ENCODE data around the gene ARL15. TPM values are rescaled to one million over a fixed set of nuclear protein-coding genes. Genes with fewer than 3 reads are reported as not detected.

ARL15 gene
- total and polyA plus RNA-seq, 2 donors (not counting 3 experiments of a cell fraction or from before 2014, with no cell fraction given), result 11.9 to 24.4 TPM

DNA sequence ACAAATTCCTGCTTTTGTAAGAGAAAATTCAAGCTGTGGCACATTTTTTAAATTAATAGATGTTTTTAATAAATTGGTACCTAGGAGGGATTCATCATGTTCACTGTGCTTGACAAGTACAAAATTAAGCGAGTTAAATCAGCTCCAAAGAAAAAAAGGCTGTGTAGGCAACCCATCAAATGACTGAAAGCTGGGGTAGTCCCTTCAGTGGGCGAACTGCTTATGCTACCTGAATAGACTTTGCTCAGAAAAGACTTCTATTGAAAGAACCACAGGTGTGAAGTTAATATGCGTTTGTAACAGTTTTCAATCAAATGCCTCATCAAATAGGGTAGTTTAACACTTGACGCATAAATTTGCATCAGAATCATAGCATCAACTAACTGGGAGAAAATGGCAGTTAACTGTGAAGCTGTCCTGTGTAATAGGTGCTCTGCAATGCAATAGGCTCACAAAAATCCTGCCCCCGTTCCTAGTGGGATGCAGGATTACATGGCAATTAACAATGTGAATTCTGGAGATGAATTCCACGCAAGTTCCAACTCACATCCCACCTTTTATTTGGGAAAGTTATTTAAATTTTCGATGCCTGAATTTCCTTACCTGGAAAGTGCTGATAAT, 14.4 kb upstream of the ARL15 start:
- POLR2A ChIA-PET, result no interaction called here
- Histone ChIP-seq H3K4me3 (replicated peaks in 1 of 3; ENCODE audit: insufficient read depth in 1 of 3, low read depth in 1 of 3, low read length in 3 of 3) (no peak overlapping the region), H3K36me3 (ENCODE audit: control insufficient read depth in 2 of 2, extremely low read depth in 1 of 2, insufficient read depth in 2 of 2, low read length in 2 of 2) (no peaks in the 10 kb centered on the region), H4K20me1 (replicated peaks; ENCODE audit: control insufficient read depth, extremely low read depth, insufficient read depth, low read length) (no peaks in the 10 kb centered on the region), H2AFZ (ENCODE audit: low read depth, low read length) (no peak overlapping the region), H3K4me1 (ENCODE audit: control insufficient read depth, extremely low read depth, insufficient read depth, low read length) (no peaks in the 10 kb centered on the region), H3K27me3 (ENCODE audit: control insufficient read depth in 2 of 2, insufficient read depth in 2 of 2, low read length in 2 of 2) (peaks cover 28 to 48% of the 10 kb centered on the region in 2 experiments), H3K79me2 (ENCODE audit: control insufficient read depth, insufficient read depth, low read length) (no peaks in the 10 kb centered on the region), H3K27ac (ENCODE audit: insufficient read depth, low read depth, low read length) (no peak overlapping the region), H3K9me1 (replicated peaks; ENCODE audit: control insufficient read depth, extremely low read depth, insufficient read depth, low read length) (no peaks in the 10 kb centered on the region), H3K9ac (replicated peaks; ENCODE audit: extremely low read depth, insufficient read depth, low read length) (no peak overlapping the region), H3K4me2 (ENCODE audit: insufficient read depth, low read length) (no peak overlapping the region), H3K9me3 (replicated peaks; ENCODE audit: control insufficient read depth, insufficient read depth, low read length) (no peaks in the 10 kb centered on the region)
- TF ChIP-seq, protein P1, sequence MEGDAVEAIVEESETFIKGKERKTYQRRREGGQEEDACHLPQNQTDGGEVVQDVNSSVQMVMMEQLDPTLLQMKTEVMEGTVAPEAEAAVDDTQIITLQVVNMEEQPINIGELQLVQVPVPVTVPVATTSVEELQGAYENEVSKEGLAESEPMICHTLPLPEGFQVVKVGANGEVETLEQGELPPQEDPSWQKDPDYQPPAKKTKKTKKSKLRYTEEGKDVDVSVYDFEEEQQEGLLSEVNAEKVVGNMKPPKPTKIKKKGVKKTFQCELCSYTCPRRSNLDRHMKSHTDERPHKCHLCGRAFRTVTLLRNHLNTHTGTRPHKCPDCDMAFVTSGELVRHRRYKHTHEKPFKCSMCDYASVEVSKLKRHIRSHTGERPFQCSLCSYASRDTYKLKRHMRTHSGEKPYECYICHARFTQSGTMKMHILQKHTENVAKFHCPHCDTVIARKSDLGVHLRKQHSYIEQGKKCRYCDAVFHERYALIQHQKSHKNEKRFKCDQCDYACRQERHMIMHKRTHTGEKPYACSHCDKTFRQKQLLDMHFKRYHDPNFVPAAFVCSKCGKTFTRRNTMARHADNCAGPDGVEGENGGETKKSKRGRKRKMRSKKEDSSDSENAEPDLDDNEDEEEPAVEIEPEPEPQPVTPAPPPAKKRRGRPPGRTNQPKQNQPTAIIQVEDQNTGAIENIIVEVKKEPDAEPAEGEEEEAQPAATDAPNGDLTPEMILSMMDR (IDR thresholded peaks at IDR 0.05; ENCODE audit: extremely low read depth in 1 of 2, insufficient read depth in 1 of 2, low read depth in 1 of 2, low read length in 2 of 2), result no peak
- TF ChIP-seq POLR2AphosphoS5 (IDR thresholded peaks at IDR 0.05; ENCODE audit: insufficient read depth, low read depth, low read length) (no peak), FOS (IDR thresholded peaks at IDR 0.05; ENCODE audit: borderline replicate concordance, insufficient read depth, low read length) (no peak), MYC (IDR thresholded peaks at IDR 0.05; ENCODE audit: low read depth, low read length) (no peak), MAX (IDR thresholded peaks at IDR 0.05; ENCODE audit: insufficient read depth, insufficient read length) (no peak), EZH2 (IDR thresholded peaks at IDR 0.05; ENCODE audit: borderline replicate concordance, low read depth, low read length, severe bottlenecking) (no peak), JUN (IDR thresholded peaks at IDR 0.05; ENCODE audit: borderline replicate concordance, insufficient read depth, insufficient read length, low read depth) (no peak), GATA2 (IDR thresholded peaks at IDR 0.05; ENCODE audit: insufficient read depth, insufficient read length, low read depth, low read length) (no peak), POLR2A (IDR thresholded peaks at IDR 0.05; ENCODE audit: low read depth, low read length) (no peak)
- FAIRE-seq (no peak), DNase-seq (ENCODE audit: low read depth, low spot score) (no peak)
- BruUV-seq (replicated peaks), result no TSS peak
- CTCF ChIA-PET, result interaction anchor here (0.5 to 1.4 kb wide), 3 partner anchors 13 to 1109 kb away, joined by 3 to 5 read pairs (median 4); no protein-coding TSS in a partner anchor
- dilution Hi-C loops (cut with MboI; ENCODE audit: extremely low pct_ligation_motif_present, low sequenced_read_pairs) (no loop called here), intact Hi-C loops (cut with micrococcal nuclease) (no loop called here)

Measured in endothelial cell of umbilical vein (primary cell).